Panc1 (cell line): ENCODE data around the gene FKBP1A.

Experiments used
- POLR2AphosphoS5 ChIP-seq: IDR thresholded peaks from 2 replicates; pipeline ENCODE4 v1.6.1; 2012; ENCODE audit warnings: mild to moderate bottlenecking, low read depth, low read length, moderate library complexity
- TCF7L2 ChIP-seq: IDR thresholded peaks from 2 replicates; pipeline ENCODE4 v1.6.1; 2011; ENCODE audit warnings: mild to moderate bottlenecking, low read depth, low read length, inconsistent platforms
- TF ChIP-seq, protein P1 (sequence below): fragments of 450-650 bp; IDR thresholded peaks from 2 replicates; pipeline ENCODE4 v1.5.1; 2017; ENCODE audit warnings: mild to moderate bottlenecking

DNA sequence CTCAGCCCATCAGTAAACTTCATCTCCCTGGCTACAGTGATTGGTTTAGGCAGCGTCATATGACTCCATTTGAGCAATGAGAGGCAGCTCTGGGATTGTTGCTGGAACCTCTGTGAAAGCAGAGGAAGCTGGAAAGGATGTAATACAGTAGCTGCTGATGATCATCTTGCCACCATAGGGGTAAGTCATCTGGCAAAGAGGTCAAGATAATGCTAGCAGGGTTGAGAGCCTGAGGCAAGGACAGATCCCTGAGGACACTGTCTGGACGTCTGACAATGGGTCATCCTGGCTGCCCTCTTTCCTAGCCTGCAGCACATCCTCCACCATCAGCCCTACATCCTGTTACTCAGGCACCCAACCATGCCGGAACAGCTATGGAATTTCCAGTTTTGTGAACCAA lies 25.5 kb upstream of the FKBP1A start:
- TF ChIP-seq, protein P1, sequence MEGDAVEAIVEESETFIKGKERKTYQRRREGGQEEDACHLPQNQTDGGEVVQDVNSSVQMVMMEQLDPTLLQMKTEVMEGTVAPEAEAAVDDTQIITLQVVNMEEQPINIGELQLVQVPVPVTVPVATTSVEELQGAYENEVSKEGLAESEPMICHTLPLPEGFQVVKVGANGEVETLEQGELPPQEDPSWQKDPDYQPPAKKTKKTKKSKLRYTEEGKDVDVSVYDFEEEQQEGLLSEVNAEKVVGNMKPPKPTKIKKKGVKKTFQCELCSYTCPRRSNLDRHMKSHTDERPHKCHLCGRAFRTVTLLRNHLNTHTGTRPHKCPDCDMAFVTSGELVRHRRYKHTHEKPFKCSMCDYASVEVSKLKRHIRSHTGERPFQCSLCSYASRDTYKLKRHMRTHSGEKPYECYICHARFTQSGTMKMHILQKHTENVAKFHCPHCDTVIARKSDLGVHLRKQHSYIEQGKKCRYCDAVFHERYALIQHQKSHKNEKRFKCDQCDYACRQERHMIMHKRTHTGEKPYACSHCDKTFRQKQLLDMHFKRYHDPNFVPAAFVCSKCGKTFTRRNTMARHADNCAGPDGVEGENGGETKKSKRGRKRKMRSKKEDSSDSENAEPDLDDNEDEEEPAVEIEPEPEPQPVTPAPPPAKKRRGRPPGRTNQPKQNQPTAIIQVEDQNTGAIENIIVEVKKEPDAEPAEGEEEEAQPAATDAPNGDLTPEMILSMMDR = no peak
- TF ChIP-seq TCF7L2 (no peak), POLR2AphosphoS5 (no peak)
